NCI-H748 treated with DMSO at 0.1 percent for 48 hours (cell line): Measurements from ENCODE around the gene NCK2.

Experiments used
- DNase-seq: peaks from one replicate; lab custom pipeline; 2025; lab: John Stamatoyannopoulos, UW

Gene NCK2

DNA sequence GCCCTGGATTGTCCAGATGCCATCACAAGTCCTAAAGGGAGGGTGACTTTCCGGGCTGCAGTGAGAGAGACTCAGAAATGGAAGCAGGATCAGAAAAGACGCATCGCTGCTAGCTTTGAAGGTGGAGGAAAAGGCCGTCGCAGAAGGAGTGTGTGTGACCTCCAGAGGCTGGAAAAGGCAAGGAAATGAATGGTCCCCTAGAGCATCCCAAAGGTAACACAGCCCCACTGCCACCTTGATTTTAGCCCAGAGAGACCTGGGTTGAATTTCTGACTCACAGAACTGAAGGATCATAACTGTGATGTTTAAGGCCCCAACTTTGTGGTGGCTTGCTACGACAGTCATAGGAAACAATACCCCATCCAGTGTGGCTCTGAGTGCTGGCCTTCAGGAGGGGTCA is 8.6 kb upstream of the NCK2 start:
- no peak for DNase-seq

DNA sequence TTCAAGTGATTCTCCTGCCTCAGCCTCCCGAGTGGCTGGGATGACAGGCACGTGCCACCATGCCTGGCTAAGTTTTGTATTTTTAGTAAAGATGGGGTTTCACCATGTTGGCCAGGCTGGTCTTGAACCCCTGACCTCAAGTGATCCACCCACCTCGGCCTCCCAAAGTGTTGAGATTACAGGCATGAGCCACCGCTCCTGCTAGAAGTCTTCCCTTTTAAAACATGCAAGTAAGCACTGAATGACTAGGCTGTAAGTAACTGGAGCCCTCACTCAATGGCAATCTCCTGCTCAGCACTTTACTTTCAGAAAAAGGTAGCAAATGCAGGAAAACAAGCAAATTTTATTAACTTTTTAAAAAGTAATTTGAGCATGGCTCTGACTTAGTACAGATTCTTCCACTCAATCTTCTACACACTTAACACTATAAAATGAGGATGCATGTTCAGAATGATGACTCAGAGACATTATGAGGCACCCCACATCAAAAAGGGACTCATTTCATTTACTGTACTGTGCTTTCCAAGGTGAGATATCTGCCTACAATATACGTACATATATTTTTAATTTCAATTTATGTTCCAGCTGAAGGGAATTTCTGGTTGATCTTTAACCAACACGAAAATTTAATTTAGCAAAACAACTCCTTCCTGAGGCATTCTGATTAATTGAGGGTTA is 6.6 kb upstream of the NCK2 start:
- DNase-seq = no peak

DNA sequence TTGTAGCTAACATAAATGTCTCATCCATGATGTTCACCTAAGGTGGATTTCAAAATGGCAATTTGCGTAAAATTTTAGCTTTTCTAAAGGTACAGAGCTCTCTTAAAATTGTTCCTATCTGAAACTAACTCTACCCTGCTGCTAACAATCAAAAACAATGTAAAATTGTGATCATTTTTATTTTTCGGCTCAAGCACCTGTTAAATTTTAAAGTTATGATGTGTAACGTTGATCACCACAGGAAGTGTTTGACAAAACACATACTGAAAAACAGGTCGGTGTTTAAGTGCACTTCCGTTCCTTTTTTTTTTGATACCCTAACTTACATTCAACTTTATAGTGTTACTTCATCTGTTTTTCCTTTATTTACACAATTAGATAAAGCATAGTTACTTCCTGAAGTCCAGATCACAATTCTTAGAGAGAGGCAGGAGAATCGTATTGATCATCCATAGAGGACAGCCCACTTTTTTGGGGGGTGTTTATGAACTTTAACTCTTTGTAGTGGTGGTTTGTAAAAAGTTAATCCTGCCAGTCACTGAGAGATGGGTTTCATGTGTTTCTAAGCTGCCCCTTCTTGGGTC is 6.0 kb upstream of the NCK2 start:
- no peak for DNase-seq

DNA sequence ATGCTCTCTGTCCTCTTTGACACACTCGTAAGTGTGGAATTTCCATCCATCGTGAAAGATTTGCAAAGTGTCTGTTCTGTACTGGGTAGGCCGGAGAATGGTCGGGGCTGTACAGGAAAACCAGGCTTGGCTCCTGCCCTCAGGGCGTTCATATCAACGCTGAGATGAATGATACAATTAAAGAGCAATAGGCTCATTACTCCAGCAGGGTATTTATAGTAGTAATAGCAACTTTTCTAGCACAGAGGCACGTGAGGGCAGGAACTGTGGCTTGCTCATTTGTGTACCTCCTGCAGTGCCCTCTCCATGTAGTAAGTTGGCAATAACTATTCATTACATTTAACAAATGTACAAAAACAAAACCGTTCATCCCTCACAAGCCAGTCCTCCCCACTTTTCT is 5.3 kb upstream of the NCK2 start:
- no peak for DNase-seq

DNA sequence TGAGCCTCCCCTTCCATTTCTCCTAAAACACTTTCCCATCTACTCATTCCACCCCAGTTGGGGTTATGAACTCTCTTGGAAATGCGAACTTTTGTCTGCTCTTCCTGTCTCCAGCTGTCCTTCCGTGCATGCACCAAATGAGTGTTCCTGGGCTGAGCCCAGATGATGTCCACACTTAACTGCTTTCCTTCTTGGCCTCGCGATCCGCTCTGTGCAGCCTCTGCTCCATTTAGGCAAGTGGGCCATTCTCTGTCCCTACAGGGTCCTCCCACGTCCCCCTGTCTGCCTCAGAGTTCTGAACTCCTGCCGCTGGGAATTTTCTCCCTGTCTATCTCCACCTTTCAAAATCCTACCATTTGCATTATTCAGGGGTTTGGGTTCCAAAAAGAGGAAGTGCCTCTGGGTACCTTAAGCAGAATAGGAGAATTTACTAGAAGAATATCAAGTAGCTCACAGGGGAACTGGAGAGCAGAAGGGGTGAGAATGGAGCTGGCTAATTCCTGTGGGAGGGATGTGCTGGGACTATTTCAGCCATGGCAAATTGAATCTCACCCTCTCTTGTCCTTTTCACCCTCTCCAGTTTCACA is 4.7 kb upstream of the NCK2 start:
- no peak for DNase-seq

DNA sequence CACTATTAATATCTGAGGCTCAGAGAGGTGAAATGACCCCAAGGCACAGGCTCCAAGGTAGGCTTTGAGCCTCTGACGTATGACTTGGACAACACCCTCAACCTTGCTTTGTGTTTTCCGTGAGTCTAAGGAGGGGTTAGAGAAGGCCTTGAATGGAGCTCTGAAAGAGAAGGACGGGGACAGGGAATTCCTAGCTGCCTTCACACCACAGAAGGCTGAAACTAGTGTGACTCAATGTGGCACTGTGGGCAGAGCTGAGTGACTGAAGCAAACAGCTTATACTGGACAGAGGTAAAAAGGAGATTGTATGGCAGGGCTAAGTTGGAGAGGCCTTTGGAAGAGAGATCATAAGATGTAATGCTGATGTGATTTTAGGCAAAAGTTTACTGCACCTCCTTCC is 3.5 kb upstream of the NCK2 start:
- DNase-seq = no peak

DNA sequence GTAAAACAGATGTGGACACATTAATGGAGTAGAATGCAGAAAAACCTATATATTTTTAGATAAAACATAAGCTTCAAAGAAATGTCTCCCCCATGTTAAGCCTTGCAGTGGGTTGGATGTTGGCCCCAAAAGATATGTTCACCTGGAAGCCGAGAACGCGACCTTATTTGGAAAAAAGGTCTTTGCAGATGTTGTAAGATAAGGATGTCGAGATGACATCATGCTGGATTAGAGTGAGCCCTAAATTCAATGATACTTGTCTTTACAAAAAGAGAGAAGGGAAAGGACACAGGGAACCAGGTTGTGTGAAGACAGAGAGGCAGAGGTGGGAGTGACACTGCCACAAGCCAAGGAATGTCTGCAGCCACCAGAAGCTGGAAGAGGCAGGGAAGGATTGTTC is 3.1 kb upstream of the NCK2 start:
- no peak for DNase-seq

DNA sequence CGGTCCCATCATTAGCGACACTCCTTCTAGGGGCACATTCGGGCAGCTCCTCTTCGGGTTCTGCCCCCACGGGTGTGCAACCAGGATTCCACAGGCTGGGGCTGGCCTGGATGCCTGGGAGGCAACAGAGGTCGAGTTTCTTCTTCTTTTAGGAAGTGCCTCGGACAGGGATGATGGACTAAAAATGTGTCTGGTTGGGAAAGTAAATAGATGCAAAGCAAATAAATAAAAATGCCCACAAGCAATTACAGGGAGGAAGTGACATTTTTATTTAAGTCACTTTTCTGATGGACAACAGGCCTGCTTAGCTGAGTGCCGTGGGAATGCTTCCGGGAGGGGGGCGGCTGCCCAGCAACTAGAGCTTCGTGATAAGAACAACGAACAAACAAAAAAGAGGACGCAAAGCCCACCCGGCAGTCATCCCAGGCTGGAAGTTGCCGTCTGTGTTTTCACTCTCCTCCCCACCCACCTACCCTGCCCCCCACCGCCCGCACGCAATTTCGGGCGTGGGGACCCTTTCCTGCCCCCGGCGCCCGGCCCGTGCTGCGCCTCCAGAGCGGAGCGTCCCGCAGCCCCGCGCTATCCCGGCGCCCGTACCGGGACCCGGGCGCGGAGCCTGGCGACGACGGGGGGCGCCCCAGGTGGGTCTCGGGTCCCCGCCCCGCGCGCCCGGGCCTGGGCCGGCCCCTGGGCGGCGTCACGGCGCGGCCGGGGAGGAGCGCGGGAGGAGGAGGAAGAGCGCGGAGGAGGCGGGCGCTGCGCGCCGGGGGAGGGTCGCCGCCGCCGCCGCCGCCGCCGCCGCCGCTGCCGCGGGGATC is 412 bp upstream of the NCK2 start:
- DNase-seq = peak; percentile 39

DNA sequence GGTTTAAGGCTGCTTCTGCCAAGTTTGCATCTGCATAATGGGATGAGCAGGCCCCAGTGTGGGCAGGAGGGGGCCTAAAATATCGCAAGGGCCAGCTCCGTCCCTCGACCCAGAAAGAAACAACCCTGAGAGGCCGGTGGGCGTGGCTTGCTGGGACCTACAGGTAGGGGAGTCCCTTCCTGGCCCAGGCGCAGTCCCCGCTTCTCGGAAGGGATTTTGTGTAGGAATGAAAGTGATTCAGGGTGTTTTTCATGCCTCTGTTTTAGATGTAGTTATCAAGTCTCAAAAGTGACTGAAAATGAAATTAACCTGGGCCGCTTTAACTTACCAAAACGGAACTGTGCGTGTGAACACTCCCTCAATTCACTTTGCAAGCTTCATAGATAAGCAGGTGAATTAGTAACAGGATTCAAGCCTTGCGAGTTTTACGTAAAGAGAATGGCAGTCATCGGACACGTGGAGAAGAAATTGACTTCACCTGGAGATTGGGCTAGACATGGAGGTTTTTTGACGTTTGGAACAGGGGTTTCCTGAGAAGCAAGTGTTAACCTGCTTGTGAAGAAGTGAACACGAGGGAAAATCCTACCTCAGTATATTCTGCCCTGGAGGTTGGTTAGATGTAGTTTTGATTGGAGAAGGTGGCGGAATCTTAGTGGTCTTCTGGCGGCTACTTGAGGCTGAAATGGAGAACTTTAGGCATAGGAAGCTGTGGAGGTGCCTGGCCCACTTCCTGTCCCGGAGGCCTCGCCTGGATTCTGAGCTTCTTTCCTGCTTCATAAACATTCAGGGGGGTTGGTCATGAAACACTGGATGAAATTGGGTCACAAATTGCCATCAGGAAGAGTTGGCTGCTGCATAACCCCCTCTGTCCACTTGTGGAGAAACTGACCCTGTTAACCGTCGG is 1.7 kb downstream of the NCK2 start:
- no peak for DNase-seq

DNA sequence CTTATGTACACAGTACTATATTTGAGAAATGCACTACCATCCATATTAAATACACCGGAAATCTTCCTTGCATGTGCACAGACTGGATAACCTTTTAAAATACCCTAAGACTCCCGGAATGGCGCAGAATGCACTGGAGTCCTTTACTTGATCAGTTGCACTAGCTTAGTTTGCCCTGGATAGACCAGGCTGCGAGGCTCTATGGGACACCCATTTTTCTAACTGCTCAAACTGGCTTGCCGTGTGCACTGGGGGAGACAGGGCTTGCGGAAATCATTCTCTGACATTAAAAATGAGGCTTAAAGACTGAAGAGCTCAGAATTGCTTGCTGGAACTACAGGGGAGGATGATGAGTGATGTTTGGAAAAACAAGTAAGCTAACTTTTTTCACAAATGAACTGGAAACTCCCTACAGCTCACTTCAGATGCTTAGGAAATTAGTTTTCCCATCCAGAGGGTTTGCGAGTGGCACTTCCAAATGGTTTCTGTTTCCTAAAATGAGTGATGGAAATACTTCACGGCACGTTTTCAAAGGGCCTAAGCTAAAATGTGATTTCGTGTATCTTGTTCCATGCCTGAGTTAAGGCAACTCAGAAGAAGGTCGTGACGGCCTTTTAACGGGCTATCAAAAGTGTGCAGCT is 2.7 kb downstream of the NCK2 start:
- DNase-seq = no peak

DNA sequence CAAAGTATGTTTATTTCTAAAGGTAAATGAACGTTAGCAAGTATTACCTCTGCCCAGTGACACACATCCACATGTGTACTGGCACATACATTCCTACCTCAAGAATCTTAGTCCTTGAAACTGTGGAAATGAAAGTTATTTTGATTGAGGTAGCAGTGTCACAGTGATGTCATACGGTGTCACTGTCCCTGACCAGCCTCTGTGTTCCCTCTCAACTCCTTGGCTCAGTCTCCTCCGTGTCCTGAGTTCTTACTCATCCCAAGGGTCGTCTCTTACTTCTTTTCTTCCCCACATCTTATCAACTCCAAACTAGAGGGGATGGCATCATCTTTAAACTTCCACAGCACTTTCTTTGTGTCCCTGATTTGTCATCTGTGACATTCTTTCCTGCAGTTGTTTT is 3.3 kb downstream of the NCK2 start:
- DNase-seq = no peak

DNA sequence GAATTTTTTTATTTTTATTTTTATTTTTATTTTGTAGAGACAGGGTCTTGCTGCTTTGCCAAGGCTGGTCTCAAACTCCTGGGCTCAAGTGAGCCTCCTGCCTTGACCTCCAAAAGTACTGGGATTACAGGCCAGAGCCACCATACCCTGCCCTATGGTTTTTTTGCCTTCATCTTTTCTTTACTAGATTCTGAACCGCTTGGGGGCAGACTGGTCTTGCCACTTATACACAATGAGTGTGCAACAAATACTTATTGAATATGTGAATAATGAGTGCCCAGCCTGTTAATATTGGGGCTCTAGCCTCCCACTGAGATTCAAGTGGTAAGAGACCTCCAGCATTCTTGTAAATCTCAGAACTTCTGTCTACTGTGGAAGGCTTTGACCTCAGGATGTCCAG is 3.9 kb downstream of the NCK2 start:
- no peak for DNase-seq

DNA sequence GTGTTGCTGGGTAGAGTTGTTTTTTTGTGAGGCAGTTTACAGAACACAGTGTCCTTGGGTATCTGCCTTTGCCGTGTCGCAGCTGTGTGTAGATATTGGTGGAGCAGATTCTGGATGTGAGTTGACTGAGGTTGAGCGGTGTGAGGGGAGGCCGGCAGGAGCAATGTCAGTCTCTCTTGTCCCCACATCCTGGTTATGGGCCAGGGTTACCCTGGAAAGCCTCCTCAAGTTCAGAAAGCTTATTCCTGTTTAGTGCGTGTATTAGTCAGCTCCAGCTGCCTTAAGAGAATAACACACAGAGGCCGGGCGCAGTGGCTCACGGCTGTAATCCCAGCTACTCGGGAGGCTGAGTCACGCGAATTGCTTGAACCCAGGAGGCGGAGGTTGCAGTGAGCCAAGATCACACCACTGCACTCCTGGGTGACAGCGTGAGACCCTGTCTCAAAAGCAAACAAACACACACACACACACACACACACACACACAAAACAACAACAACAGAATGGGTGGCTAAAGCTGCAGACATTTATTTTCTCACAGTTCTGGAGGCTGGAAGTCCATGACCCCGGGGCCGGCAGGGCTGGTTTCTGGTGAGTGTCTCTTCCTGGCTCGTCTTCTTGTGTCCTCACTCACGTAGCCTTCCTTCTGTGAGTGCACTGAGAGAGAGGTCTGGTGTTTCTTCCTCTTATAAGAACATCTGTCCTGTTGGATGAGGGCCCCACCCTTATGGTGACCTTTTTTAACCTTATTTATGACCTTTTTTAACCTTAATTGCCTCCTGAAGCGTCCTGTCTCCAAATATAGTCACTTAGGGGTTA is 5.1 kb downstream of the NCK2 start:
- DNase-seq = no peak

DNA sequence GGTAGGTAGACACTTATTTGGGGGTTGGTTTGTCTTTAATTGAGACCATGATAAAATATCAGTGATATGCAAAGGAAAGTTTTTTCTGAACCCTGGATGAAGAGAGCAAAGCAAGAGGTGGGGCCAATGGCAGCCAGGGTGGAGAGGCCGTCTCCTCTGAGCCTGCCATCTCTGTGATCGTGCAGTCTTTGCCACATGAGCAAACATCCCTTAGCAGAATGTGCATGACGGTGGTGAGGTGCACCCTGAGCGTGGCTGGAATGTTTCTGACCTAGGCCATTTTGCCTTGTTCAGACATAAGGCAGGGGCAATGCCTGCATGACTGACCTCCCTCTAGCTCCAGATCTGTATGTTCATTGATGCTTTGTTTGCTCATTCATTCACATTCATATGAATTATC is 6.0 kb downstream of the NCK2 start:
- DNase-seq = no peak

DNA sequence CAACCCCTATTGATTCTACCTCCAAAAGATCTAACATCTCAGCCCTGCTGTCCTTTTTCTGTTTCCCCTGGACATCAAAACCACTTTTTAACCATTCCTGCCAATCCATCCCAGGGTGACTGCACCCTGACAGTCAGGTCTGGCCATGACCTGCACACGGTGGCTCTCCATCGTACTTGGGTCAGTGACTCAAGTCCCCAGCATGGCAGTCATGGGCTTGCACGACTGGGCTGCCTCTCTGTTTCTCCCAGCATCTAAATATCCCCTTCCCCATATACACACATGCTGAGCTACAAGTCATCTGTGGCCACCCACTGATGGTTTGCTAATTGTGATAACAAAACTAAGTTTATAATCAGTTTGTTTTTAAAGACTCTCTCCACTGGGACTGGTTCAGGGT is 6.6 kb downstream of the NCK2 start:
- DNase-seq = no peak

DNA sequence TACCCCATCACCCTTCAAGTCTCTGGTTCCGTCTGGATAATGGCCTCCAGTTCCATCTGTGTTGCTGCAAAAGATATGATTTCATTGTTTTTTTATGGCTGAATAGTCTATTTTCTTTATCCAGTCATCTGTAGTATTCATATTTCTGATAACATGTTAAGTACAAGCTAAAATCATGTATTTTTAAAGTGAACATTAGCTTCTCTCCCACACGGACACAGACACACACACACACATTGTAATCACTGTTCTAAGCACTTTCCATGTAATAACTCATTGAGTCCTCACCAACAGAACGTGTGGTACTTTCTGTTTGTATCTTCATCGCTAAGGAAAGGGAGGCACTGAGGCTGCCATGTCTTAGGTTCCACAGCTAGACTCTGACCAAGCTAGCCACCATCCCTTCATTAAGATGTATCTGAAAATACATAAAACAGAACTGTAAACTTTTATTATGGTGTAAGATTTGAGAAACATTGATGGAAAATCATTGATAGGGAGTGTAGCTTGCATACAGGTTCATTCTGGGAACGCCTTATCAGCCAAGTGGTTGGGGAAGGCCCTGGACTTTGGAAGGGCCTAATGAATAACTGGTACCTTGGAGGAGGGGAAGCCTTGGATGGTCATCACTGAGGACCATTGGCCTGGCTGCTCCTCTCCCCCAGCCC is 8.1 kb downstream of the NCK2 start:
- DNase-seq = no peak

DNA sequence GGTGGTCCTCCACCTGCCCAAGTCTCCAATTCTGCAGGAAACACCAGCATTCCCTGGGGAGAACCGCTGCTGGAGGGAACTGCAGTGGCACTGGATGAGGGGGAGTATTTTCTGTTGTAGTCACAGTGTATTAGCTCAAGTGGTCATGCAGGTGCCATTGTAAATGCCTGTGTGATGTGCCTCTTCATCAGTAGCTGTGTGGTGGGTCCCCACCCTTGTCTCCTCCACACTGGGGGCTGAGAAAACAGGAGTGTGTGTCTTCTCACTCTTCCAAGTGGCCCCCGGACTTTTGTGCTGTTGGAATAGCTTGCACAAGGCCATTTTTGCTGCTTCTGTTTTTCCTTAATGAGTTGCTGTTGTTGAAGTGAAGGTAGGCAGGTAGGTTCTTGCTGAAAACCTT is 8.7 kb downstream of the NCK2 start:
- no peak for DNase-seq

DNA sequence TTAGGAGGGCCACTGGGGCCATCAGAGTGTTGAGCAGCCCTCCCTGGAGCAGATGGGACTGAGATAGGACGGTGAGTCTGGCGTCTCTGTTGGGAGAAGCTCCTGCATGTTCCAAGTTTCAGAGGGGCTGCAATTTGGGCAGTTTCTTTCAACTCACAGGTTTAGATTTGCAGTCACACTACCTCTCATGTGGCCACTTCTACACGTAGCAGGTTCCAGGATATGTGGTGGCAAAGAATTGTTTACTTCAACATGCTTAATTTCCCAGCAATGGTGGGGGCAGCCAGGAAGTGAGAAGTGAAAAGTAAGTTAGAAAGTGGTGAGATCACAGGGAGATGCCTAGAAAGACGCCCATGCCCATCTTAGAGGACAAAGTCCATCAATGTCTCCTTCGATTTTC is 9.3 kb downstream of the NCK2 start:
- no peak for DNase-seq

DNA sequence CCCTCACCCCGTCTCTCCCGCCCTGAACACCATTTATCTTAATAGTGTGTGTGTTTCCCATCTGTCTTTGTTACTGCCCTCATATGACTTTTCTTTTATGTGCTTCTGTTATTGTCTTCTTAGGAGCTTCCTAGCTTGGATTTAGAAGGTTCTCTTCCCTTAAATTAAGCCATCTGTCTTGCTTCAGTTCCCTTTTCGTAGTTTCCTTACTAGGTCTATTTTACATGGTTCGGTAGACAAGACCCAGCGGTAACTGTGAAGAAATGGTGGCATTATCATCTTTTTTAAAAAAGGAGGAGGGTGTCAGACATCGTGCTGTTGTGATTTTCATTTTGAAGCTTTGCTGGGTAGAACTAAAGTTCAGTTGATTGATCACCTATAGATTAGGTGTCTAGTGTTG is 10.3 kb downstream of the NCK2 start:
- DNase-seq = no peak

DNA sequence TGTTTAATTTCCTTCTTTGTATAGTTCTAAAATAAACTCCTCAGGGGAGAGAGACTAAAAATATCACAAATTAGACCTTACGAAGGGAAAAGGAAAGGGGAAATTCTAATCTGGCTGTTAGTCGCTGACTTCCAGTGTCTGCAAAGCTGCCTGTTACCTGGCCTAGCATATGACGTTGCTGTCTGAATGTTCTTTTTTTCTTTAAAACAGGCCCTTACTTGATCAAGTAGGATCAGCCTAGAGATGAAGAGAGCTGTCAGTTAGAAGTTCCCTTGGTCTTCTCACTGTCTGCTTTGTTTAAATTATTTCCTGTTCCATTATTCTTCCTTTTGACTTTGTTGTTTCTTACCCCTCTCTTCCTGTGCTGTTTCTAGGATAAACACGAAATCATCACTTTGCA is 11.2 kb downstream of the NCK2 start:
- no peak for DNase-seq
